ENCODE measurements around the gene DOCK2. TPM values are rescaled to one million over a fixed set of nuclear protein-coding genes. Genes with fewer than 3 reads are reported as not detected.

The DOCK2 gene
- total RNA-seq, 1 donor from 2014 or later, result 4.2 TPM

DNA sequence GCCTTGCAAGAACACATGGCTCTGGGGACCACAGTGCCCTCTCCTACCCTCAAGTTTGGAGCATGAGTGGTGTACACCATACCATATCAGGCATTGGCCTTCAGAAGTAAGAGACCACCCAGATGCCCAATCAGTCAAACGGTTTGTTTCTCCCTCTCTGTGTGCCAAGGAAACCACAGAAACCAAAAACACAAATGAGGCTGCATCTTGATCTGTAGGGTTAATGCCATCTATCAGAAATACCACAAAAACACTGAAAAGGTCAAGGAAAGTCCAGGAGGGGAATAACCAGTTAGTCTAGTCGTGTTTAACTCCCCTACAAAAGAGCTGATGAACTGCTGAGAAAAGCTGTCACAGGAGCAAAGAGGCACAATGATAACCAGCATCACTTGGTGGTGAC is 264.8 kb downstream of the DOCK2 start:
- no peaks in the 10 kb centered on the region for H3K4me1 ChIP-seq
- no peaks in the 10 kb centered on the region for H3K9me3 ChIP-seq (replicated peaks)
- H3K36me3 ChIP-seq, result no peaks in the 10 kb centered on the region
- H3K27me3 ChIP-seq (ENCODE audit: low read depth), result no peaks in the 10 kb centered on the region
- H3K27ac ChIP-seq (replicated peaks), result no peak overlapping the region
- TF ChIP-seq, protein P1, sequence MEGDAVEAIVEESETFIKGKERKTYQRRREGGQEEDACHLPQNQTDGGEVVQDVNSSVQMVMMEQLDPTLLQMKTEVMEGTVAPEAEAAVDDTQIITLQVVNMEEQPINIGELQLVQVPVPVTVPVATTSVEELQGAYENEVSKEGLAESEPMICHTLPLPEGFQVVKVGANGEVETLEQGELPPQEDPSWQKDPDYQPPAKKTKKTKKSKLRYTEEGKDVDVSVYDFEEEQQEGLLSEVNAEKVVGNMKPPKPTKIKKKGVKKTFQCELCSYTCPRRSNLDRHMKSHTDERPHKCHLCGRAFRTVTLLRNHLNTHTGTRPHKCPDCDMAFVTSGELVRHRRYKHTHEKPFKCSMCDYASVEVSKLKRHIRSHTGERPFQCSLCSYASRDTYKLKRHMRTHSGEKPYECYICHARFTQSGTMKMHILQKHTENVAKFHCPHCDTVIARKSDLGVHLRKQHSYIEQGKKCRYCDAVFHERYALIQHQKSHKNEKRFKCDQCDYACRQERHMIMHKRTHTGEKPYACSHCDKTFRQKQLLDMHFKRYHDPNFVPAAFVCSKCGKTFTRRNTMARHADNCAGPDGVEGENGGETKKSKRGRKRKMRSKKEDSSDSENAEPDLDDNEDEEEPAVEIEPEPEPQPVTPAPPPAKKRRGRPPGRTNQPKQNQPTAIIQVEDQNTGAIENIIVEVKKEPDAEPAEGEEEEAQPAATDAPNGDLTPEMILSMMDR (IDR thresholded peaks at IDR 0.05; ENCODE audit: borderline replicate concordance), result no peak
- H3K4me3 ChIP-seq, result no peak overlapping the region
- no peak for DNase-seq
- intact Hi-C loops (cut with micrococcal nuclease), result no loop called here

DNA sequence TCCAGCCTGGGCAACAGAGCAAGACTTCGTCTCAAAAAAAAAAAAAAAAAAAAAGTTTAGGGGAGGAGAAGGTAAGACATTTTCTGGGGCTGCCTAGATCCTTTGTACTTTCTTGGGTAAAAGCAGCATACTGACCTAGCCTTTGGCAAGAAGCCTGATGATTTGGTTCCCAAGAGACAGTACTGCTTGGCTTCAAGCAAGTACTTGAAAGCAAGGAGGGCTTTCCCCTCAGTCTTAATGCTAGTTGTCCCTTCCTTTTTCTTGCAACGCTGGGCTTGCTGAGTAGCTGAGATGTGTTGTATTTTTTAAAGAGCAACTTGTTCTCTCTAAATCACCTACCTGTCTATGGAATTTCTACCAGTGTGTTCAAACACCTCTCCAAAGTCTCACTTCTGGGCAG is 267.0 kb downstream of the DOCK2 start:
- TF ChIP-seq, protein P1 (IDR thresholded peaks at IDR 0.05; ENCODE audit: borderline replicate concordance), result no peak
- DNase-seq, result no peak

DNA sequence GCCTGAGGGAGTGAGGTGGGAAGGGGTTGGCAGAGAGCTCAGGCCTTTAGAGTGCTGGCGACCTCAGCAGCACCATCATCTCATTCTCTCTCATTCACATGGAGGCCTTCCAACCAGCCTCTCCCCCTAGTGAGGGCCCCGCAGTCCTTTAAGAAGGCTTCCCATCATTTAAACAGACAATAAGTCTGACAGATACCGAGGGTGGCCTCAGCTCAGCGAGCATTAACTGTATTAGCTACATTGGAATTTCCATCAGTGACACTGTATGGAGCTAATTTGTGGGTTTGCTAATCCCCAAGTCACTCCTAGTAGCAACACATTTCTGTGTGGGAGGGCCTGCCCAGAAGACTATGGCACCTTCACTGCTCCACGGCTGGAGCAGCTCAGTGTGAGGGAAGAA is 267.4 kb downstream of the DOCK2 start:
- TF ChIP-seq, protein P1 (IDR thresholded peaks at IDR 0.05; ENCODE audit: borderline replicate concordance), result no peak
- DNase-seq, result no peak

More for the DNA sequence above, 267.0 kb downstream of the DOCK2 start:
- Histone ChIP-seq H3K4me1 (no peaks in the 10 kb centered on the region), H3K27ac (replicated peaks) (no peak overlapping the region), H3K9me3 (replicated peaks) (no peaks in the 10 kb centered on the region), H3K4me3 (no peak overlapping the region), H3K27me3 (ENCODE audit: low read depth) (no peaks in the 10 kb centered on the region), H3K36me3 (no peaks in the 10 kb centered on the region)
- intact Hi-C loops (cut with micrococcal nuclease), result no loop called here

DNA sequence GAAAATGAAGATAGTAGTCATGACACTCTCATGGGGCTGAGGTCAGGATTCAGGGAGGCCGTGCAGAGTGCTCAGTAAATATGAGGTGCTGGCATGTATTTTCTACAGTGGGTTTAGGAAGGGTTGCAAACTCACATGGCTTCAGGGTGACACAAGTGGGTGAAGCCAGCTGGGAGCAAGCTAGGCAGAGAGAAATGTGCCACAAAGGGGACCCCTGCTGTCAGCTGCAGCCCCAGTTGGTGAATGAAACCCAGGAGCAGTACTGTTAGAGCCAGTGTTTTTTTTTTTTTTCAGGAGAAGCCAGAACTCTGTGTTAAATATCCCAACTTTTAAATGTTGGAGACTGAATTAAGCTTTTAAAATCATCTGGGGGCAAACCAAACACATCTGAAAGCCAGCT is 267.9 kb downstream of the DOCK2 start:
- no peak for DNase-seq
- Histone ChIP-seq H3K4me1 (no peaks in the 10 kb centered on the region), H3K27ac (replicated peaks) (no peak overlapping the region), H3K36me3 (no peaks in the 10 kb centered on the region), H3K9me3 (replicated peaks) (no peaks in the 10 kb centered on the region), H3K27me3 (ENCODE audit: low read depth) (no peaks in the 10 kb centered on the region), H3K4me3 (no peak overlapping the region)
- intact Hi-C loops (cut with micrococcal nuclease), result no loop called here
- TF ChIP-seq, protein P1 (IDR thresholded peaks at IDR 0.05; ENCODE audit: borderline replicate concordance), result no peak

More for the DNA sequence above, 267.4 kb downstream of the DOCK2 start:
- Histone ChIP-seq H3K27ac (replicated peaks) (no peak overlapping the region), H3K9me3 (replicated peaks) (no peaks in the 10 kb centered on the region), H3K4me1 (no peaks in the 10 kb centered on the region), H3K4me3 (no peak overlapping the region), H3K27me3 (ENCODE audit: low read depth) (no peaks in the 10 kb centered on the region), H3K36me3 (no peaks in the 10 kb centered on the region)
- intact Hi-C loops (cut with micrococcal nuclease), result no loop called here

DNA sequence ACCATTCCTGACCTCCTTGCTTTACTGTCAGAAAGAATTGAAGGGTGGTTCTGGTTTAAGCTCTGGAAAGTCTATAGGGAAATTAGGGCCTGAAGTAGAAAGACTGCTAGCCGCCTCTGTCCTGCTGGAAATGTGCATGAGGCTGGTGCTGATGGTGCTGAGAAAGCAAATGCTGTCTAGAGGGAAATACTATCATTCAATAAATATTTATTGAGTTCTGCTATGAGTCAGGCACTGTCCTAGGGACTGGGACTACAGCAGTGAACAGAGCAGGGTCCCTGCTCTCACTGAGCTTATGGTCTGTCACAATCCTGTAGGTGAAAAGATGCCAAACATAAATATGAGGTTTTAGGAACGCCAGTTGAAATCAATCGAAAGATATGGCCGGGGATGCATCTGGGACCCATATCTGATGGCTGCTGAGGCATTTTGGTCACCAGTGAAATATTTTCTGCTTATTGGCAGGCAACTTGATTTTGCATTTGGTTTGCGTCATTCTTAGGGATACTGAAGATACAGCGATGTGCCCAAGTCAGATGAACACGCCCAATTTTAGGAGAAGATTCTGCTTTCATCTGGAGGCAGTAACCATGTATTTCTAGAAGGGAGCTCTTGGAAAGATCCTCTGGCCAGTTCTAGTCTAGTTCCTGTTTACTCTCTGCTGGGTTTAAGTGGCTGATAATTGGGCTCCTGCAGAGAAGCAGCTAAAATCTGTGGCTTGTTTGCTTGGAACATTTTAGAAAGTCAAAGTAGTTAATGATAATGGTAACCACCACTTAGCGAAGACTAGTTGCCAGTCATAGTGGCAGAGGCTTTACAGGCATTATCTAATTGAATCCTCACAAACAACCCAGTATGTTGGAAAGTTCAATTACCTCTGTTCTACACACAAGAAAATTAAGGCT is 269.9 kb downstream of the DOCK2 start:
- TF ChIP-seq, protein P1 (IDR thresholded peaks at IDR 0.05; ENCODE audit: borderline replicate concordance), result no peak
- intact Hi-C loops (cut with micrococcal nuclease), result no loop called here
- no peaks in the 10 kb centered on the region for H3K4me1 ChIP-seq
- no peak for DNase-seq
- no peak overlapping the region for H3K4me3 ChIP-seq
- no peaks in the 10 kb centered on the region for H3K9me3 ChIP-seq (replicated peaks)
- peaks cover 3% of the 10 kb centered on the region for H3K27me3 ChIP-seq (ENCODE audit: low read depth)
- H3K36me3 ChIP-seq, result no peaks in the 10 kb centered on the region
- H3K27ac ChIP-seq (replicated peaks), result peak overlapping the region; percentile 5

Data from left ventricle myocardium inferior (tissue), 1 donor.